Lower lobe of right lung (tissue), 2 donors: ENCODE results near the gene TENM4. TPM values are rescaled to one million over a fixed set of nuclear protein-coding genes. Genes with fewer than 3 reads are reported as not detected.

Experiments used
- ATAC-seq, 2 donors: fragments of 200-7000 bp; cut with Tn5 transposase; one replicate each; pipeline ENCODE4 v1.9.1; 2020 to 2022; ENCODE audit warnings: mild to moderate bottlenecking in 2 of 2, moderate library complexity in 2 of 2
- DNase-seq: peaks from one replicate; pipeline ENCODE4 v3.0.0-alpha.2; 2020
- H3K27ac ChIP-seq: fragments of 200-600 bp; one replicate; pipeline ENCODE4 v1.8.0; 2022
- H3K27me3 ChIP-seq: fragments of 200-600 bp; one replicate; pipeline ENCODE4 v1.8.0; 2022; ENCODE audit warnings: low read depth
- H3K36me3 ChIP-seq: fragments of 200-600 bp; one replicate; pipeline ENCODE4 v1.8.0; 2022; ENCODE audit warnings: mild to moderate bottlenecking
- H3K4me1 ChIP-seq: fragments of 200-600 bp; one replicate; pipeline ENCODE4 v1.8.0; 2022
- H3K4me3 ChIP-seq: fragments of 200-600 bp; one replicate; pipeline ENCODE4 v1.8.0; 2022; ENCODE audit warnings: mild to moderate bottlenecking
- H3K9me3 ChIP-seq: fragments of 200-600 bp; one replicate; pipeline ENCODE4 v1.8.0; 2022
- intact Hi-C: fragments of 100-400 bp; cut with DNase I; formaldehyde crosslinking; loops from one replicate; pipeline ENCODE4 v1.11.0; 2022
- total RNA-seq: library from RNA; stranded (reverse); fragmentation: NEBNext Ultra II Directional; extraction: Animal tissue kit (Norgen Biotek cat#: 25700); gene quantifications from one replicate; pipeline ENCODE4 v1.2.1, GENCODE V29; 2021
- TF ChIP-seq, protein P1 (sequence below): fragments of 200-600 bp; IDR thresholded peaks from one replicate; pipeline ENCODE4 v1.8.0; 2022; ENCODE audit warnings: antibody characterized with exemption, mild to moderate bottlenecking
- donor health status: DM: no; HTN: yes; CAD: no; lungs with severe emphysema.

The TENM4 gene
- total RNA-seq, 1 donor from 2014 or later: 1.1 TPM

DNA sequence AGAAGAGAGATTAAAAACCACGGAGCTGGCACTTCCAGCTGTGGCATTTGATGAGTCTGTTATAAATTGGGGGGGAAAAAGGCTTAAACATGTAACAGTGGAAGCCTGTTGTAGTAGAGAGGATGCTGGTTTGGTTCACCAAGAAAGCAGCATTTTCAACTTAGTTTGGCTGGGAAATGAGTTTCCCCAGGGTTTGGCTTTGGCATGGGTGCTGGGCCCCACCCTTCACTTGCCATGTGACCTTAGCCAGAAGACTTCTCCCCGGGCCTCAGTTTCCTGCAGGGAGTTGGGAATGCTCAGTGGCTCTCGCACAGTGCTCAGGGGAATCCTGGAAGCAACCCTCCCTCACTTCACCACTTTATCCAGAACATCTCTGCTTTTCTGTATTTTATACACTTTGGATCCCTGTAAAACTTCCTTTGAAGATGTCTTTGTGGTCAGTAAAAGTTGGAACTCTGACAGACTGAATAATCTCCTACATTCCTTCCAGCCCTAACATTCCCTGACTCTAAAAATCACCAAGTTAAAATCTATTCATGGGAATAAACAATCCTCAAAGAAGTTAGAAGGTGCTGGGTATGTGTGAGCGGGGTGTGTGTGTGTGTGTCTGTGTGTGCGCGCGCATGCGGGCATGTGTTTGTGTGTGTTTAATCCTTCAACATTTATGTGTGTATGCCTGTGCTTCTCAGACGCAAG lies 166.0 kb downstream of the TENM4 start:
- intact Hi-C loops: no loop called here
- ATAC-seq (no peak), DNase-seq (no peak)
- no peaks in the 10 kb centered on the region for H3K4me1 ChIP-seq
- H3K27ac ChIP-seq: no peak overlapping the region
- H3K27me3 ChIP-seq: no peaks in the 10 kb centered on the region
- TF ChIP-seq, protein P1, sequence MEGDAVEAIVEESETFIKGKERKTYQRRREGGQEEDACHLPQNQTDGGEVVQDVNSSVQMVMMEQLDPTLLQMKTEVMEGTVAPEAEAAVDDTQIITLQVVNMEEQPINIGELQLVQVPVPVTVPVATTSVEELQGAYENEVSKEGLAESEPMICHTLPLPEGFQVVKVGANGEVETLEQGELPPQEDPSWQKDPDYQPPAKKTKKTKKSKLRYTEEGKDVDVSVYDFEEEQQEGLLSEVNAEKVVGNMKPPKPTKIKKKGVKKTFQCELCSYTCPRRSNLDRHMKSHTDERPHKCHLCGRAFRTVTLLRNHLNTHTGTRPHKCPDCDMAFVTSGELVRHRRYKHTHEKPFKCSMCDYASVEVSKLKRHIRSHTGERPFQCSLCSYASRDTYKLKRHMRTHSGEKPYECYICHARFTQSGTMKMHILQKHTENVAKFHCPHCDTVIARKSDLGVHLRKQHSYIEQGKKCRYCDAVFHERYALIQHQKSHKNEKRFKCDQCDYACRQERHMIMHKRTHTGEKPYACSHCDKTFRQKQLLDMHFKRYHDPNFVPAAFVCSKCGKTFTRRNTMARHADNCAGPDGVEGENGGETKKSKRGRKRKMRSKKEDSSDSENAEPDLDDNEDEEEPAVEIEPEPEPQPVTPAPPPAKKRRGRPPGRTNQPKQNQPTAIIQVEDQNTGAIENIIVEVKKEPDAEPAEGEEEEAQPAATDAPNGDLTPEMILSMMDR: no peak
- H3K9me3 ChIP-seq: no peaks in the 10 kb centered on the region
- H3K4me3 ChIP-seq: no peak overlapping the region
- H3K36me3 ChIP-seq: no peaks in the 10 kb centered on the region

DNA sequence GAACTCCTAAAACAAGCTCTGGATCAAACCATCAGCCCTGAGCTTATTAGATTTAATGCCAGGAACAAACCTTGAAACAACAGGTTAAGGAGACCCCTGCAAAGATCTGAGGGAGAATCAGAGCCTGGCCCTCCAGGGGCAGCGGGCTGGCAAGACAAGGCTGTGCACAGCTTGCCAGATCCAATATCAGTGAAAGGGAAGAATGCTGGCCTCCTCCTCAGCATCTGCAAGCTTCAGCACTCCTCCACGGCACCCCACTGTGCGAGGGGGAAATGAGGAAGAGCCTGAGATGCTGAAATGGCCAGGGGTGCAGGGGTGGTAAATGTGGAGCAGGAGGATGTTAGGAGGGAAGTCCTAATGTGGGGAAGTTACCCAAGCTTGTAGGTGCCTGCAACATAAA lies 167.0 kb downstream of the TENM4 start:
- Histone ChIP-seq H3K9me3 (no peaks in the 10 kb centered on the region), H3K36me3 (no peaks in the 10 kb centered on the region), H3K27me3 (no peaks in the 10 kb centered on the region), H3K4me1 (no peaks in the 10 kb centered on the region), H3K4me3 (no peak overlapping the region), H3K27ac (no peak overlapping the region)
- no peak for ATAC-seq
- TF ChIP-seq, protein P1: no peak
- no peak for DNase-seq
- intact Hi-C loops: no loop called here

DNA sequence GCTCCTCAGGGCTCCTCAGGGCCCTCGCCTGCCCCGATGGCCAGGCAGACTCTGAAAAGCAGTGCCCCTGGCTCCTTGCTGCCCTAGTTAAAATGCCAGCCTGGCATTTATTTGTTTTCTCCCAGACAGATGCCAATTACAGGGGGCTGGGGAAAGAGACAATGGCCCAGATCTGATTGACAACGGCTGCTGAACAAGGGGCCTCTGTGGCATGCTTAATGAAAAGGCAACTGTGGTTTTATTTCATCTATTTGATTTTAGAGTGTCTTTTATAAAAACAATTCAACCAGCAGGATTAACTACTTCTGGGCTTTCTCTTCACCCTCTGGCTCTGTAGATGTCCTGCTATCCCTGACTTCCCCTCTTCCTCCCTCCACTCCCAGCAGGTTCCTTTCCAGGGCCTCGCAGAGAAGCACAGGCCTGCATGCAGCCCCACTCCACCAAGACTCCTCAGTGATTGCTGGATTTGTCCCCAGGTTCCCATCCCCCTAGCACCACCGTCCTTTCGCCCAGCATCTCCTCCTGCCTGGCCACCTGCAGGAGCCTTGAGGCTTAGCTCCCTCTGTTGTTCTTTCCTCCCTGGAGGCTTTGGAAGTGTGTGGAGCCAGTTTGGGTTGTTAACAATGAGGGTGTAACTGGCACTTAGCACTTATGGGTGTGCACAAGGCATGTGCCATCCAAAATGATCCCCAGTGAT lies 171.1 kb downstream of the TENM4 start:
- H3K36me3 ChIP-seq: no peaks in the 10 kb centered on the region
- intact Hi-C loops: no loop called here
- DNase-seq (no peak), ATAC-seq (no peak)
- H3K4me3 ChIP-seq: no peak overlapping the region
- H3K9me3 ChIP-seq: no peaks in the 10 kb centered on the region
- TF ChIP-seq, protein P1: no peak
- H3K27ac ChIP-seq: no peak overlapping the region
- no peaks in the 10 kb centered on the region for H3K27me3 ChIP-seq
- H3K4me1 ChIP-seq: no peaks in the 10 kb centered on the region

DNA sequence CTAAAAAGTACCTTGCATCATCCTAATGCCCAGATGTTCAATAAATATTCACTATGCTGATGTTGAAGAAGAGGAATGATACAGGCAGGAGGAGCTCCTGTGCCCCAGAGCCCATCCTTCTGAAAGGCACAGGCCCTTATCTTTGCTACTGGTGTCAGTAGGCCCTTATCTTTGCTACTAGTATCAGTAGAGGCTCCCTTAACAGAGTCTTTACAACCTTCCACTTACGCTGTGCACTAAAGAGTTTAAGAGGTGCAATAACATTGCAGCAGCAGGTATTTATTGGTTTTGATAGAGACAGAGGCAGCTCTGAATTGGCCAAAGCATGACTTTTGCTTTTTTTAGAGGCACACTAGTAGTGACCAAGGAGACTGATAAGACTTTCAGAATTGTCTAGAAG lies 174.4 kb downstream of the TENM4 start:
- Histone ChIP-seq H3K27me3 (no peaks in the 10 kb centered on the region), H3K4me3 (no peak overlapping the region), H3K36me3 (no peaks in the 10 kb centered on the region), H3K4me1 (no peaks in the 10 kb centered on the region), H3K9me3 (no peaks in the 10 kb centered on the region), H3K27ac (no peak overlapping the region)
- no peak for DNase-seq
- TF ChIP-seq, protein P1: no peak
- no peak for ATAC-seq
- intact Hi-C loops: no loop called here

DNA sequence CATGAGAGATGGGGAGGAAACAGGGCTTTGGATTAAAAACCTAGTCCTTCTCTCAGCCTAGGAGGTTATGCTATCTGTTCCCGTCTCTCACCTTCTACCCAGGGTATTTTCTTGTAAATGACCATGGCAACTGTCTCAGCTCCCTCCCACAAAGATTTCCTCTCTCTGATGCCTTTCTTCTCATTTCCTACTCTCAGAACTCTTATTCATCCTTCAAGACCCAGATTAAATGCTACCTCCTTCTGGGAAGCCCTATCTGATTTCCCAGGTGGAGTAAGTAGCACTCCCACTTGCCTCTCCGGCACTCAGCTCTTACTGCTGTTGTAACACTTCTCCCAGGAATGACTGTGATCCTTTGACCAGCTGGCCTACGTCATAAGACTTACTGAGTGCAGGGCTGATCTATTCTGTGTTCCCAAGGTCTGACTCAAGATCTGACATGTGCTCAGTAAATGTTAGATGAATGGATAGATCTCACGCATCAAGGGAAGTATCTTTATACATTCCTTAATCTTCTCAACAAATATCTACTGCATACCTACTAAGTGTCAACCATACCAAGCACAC lies 175.0 kb downstream of the TENM4 start:
- H3K4me3 ChIP-seq: no peak overlapping the region

More for the DNA sequence above, 175.0 kb downstream of the TENM4 start:
- no peaks in the 10 kb centered on the region for H3K36me3 ChIP-seq
- H3K27ac ChIP-seq: no peak overlapping the region
- TF ChIP-seq, protein P1: no peak
- DNase-seq (no peak), ATAC-seq (no peak)
- H3K27me3 ChIP-seq: no peaks in the 10 kb centered on the region
- intact Hi-C loops: no loop called here
- no peaks in the 10 kb centered on the region for H3K4me1 ChIP-seq
- no peaks in the 10 kb centered on the region for H3K9me3 ChIP-seq
